ENCODE data around the gene L3MBTL4.
"Not testable (repeated sequence)": the region's sequence is repeated elsewhere in the genome, so short reads cannot be mapped to it uniquely, and the experiment has no call there.

The L3MBTL4 gene

DNA sequence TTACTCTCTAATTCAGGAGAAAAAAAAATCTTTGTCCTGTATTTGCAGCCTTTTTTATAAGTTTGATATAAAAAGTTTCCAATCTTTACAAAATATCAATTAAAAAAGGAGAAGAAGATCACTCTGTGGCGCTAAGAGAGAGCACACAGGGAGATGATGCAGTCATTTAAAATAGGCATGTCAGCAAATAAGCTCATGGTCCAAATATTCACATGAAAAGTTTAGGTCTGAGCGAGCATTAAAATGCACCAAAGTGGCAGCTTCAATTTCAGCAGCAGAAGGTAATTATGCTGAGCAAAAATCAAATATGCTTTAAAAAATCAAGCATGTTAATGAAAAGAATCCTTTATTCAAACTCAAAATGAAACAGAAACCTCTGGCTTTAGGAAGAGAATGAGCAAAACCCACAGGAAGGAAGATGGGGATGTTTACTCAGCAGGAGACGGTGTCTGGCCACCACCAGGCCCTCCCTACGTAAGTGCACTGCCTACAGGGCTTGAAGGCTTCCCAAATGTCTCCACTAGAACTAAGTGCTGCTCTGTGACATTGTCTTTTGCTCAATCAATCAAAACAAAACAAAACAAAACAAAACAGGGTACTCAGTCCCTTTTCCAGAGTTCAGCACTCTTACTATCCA is 120.4 kb downstream of the L3MBTL4 start:
- DNase-seq = no peak

DNA sequence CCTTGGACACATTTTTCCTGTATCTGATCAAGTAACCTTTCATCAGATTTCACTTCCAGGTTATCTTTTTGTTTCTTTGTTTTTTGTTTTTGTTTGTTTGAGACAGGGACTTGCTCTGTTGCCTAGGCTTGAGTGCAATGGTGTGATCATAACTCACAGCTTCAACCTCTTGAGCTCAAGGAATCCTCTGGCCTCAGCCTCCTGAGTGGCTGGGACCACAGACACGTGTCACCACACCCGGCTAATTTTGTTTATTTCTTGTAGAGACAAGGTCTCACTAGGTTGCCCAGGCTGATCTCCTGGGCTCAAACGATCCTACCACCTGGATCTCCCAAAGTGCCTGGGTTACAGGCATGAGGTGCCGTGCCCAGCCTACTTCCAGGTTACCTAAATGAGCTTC is 124.9 kb downstream of the L3MBTL4 start:
- no peak for DNase-seq

- no peak for DNase-seq
These were observed 128.1 kb downstream of the L3MBTL4 start for GRCh38 chr18:6286585-6286984.

GRCh38 chr18:6284761-6285160 is 129.9 kb downstream of the L3MBTL4 start:
- DNase-seq = no peak

DNA sequence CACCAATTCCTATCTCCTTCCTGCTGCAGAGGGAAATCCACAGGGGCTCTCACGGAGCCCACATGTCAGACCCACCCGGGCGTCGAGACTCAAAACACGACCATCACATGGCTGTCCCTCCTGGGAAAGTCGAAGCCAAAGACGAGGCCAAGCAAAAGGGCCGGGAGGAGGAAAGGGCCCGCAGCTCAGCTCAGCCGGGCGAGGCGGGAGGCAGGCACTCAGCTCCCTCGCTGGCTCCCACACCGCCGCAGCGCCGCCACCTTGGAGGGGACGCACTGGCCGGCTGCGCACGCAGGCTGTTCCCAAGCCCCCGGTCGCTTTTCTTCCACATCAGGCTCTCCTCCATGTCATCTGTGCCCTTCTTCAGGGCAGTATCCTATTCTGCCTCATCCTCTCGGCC is 130.4 kb downstream of the L3MBTL4 start:
- DNase-seq = no peak

GRCh38 chr18:6281874-6282273 is 132.8 kb downstream of the L3MBTL4 start:
- DNase-seq = no peak

DNA sequence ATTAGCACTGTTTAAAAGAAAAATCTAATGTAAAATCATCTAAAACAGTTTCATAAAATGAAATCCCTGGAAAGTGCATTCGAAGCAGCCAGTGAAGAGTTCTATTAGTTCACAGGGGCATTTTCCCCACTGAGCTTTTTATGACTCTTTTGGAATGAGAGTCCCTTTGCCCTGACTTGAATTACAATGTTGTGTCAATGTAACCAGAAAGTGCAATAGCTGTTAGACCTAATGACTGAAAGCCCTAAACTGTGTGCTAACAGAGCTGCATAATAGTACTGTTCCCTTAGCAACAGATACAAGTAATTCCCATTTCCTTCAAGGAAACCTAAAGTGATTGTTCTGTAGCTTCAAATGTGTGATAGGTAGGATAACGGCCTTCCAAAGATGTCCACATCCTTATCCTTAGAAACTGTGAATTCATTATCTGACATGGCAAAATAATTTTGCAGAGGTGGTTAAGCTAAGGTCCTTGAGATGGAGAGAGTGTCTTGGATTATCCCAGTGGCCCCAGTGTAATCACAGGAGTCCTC is 134.4 kb downstream of the L3MBTL4 start:
- DNase-seq = no peak

DNA sequence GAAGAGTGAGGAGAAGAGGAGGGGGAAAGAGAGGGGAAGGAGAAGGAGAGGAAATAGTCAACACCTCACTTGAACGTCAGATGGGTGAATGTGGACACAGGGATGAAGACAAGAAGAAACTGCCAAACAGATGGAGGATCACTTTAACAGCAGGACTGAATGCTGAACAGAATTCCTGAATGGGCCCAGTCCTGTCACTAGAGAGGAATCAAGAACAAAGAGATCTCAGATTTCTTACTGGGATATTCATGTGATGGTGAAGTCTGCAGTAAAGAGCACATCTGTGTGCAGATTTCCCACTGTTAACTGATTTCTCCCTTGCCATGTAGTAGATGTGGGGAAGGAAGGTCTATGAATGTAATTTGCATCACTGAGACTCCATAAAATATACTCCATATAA is 135.4 kb downstream of the L3MBTL4 start:
- DNase-seq = no peak

DNA sequence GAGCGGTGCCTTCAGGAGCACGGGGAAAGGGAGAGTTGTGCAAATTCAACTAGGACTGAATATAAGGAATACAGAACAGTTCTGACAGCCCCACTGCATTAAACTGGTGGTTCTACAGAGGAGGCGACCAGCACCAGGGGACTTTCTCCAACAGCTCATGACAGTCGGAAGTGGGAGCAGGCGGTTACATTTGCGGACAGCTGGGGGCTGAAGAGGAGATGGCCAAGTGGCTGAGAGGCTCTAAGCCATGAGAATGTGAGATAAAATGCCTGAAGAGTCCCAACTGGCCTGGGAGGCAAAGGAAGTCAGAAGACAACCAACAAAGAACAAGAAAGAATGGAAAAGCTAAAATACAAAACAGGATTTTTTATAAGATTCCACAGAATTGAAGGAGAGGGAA is 141.3 kb downstream of the L3MBTL4 start:
- no peak for DNase-seq

- not testable (repeated sequence) for DNase-seq
These were observed 142.6 kb downstream of the L3MBTL4 start for GRCh38 chr18:6272144-6272543.

- DNase-seq = no peak
These were observed 143.1 kb downstream of the L3MBTL4 start for GRCh38 chr18:6271585-6271984.

DNA sequence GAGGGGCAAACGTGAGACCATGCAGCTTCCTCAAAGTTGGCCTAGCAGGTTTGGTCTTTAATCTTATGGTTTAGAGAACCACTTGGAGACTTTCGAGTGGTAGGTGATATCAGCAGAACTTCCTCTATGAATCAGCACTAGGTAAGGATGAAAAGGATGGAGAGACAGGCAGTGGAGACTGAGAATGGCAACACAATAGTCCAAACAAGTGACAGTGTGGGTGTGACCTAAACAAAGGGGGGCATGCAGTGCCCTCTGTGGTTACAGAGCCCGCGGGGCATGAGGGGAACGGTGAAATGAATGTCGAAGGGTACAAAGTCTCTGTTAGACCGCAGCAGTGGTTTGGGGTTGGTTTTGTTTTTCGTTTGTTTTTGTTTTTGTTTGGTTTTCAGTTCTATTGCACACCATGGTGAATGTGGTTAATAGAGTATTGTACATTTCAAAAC is 143.9 kb downstream of the L3MBTL4 start:
- DNase-seq = no peak

GRCh38 chr18:6269660-6270332 is 144.9 kb downstream of the L3MBTL4 start:
- DNase-seq = no peak

DNA sequence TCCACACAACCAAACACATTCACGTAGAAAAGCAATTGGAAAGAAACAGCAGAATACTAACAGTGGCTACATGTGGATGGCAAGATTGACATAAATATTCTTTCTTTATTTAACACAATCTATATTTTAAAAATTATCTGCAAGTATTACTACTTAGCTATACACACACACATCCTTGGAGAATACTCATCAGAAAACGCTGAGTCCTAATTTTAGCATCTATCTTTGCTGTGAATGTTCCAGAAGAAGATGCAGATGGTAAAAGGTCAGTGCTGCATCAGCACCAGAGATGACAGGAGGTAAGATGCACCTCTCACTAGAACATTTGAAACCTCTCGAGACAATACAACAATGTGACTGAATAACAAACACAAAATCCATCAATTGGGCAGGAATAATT is 148.5 kb downstream of the L3MBTL4 start:
- no peak for DNase-seq

DNA sequence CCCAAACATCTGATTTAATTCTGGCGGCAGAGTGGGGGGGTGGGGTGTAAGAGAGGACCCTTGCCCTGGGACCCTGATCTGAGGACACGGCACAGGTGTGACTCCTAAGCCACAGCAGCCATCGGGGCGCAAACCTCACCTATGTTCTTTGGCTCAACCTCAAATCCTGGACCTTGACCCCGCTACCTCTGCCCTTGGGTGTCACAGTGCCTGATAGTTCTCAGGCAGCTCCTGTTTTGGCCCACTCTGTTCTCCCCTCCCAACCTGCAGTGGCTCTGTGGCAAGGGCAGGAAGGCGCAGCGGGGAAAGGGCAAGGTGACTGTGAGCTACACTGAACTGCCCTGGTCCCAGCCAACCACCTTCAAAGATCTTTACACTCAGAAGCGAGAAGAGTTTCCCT is 152.8 kb downstream of the L3MBTL4 start:
- DNase-seq = no peak

DNA sequence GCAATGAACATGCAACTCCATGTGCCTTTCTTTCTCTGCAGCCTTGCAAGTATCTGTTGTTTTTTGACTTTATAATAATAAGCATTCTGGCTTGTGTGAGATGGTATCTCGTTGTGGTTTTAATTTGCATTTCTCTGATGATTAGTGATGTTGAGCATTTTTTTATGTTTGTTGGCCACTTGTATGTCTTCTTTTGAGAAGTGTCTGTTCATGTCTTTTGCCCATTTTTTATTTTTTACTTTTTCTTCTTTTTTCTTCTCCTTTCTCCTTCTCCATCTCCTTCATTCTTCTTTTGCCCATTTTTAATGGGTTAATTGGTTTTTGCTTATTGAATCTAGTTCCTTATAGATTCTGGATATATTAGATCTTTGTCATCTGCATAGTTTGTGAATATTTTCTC is 155.4 kb downstream of the L3MBTL4 start:
- not testable (repeated sequence) for DNase-seq

- DNase-seq = no peak
These were observed 156.8 kb downstream of the L3MBTL4 start for GRCh38 chr18:6257950-6258349.

- DNase-seq = no peak
These were observed 158.2 kb downstream of the L3MBTL4 start for GRCh38 chr18:6256521-6256920.

DNA sequence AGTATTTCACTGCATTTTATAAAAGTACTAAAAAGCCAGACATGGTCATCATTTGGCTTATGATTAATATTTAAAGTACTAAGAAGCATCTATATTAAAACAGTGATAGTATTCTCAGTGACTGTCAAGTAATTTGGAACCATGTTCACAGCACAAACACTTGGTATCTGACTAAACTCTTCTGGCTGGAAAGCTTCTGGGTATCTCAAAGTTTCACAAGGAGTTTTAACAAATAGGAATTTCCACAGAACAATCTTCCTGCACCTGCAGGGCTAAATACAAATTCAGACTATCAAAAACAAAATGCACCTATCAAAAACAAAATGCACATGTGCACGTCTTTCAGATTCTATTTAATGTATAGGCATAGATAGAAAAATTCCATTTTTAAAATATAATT is 158.8 kb downstream of the L3MBTL4 start:
- DNase-seq = no peak

- no peak for DNase-seq
These were observed 159.5 kb downstream of the L3MBTL4 start for GRCh38 chr18:6255116-6255705.

DNA sequence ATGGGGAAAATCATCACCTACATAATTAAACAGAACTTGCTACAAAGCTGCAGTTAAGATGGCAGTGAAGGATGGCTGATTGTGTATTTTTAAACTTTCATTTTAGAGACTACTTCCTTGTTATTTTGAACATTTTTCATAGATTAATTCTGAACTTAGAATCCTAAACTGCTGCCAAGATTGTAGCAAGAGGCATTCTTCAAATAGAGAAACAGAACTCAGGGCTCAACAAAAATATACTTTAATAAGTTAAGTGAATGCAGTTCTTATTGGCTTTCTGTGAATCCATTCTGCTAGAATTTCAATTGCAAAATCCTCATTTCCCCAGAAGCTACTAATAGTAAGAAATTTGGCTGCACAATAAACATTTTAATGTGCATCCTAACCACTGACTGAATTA is 160.3 kb downstream of the L3MBTL4 start:
- no peak for DNase-seq

GRCh38 chr18:6251084-6251483 is 163.6 kb downstream of the L3MBTL4 start:
- no peak for DNase-seq

GRCh38 chr18:6249788-6250187 is 164.9 kb downstream of the L3MBTL4 start:
- DNase-seq = no peak

DNA sequence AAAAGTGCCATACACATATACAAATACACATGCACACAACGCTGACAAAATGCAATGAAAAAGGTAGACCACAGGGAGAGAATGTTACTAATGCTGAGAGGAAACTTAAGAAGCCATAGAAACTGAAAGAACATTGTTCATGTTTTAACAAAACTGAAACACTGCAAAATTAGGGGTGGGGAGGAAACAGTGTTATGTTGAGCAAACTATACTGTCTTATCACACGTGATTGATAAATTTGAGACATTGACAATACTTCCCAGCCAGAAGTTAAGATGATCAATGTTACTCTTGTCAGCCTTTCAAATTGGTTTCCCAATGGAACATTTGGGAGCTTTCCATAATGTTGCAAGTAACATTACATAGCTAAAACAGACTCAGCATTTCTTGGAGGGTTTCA is 165.5 kb downstream of the L3MBTL4 start:
- DNase-seq = no peak
